ENCODE measurements around the gene AQP5.

The AQP5 gene

GRCh38 chr12:49959685-49960473 is 1.8 kb upstream of the AQP5 start:
- H3K27ac ChIP-seq, result peak overlapping the region; percentile 20
- TF ChIP-seq CTCF (conservative IDR thresholded peaks at IDR 0.05), result no peak
- no peak for TF ChIP-seq ZFX (IDR thresholded peaks at IDR 0.05)

- peak overlapping the region; percentile 14; the same call in 1 of the 2 replicates for H3K27ac ChIP-seq
- no peak for TF ChIP-seq ZFX (IDR thresholded peaks at IDR 0.05)
- no peak for TF ChIP-seq CTCF (conservative IDR thresholded peaks at IDR 0.05)
Measured at GRCh38 chr12:49960474-49961110, 1.1 kb upstream of the AQP5 start.

- TF ChIP-seq CTCF (conservative IDR thresholded peaks at IDR 0.05) (no peak), ZFX (IDR thresholded peaks at IDR 0.05) (no peak)
- peak overlapping the region; percentile 70 for H3K27ac ChIP-seq
Measured at GRCh38 chr12:49961993-49962764, 507 bp downstream of the AQP5 start.

- no peak for TF ChIP-seq CTCF (conservative IDR thresholded peaks at IDR 0.05)
- TF ChIP-seq ZFX (IDR thresholded peaks at IDR 0.05), result no peak
- H3K27ac ChIP-seq, result peak overlapping the region; percentile 70
Measured at GRCh38 chr12:49962861-49963765, 1.4 kb downstream of the AQP5 start.

GRCh38 chr12:49963976-49964815 is 2.5 kb downstream of the AQP5 start:
- H3K27ac ChIP-seq, result peak overlapping the region; percentile 70
- no peak for TF ChIP-seq CTCF (conservative IDR thresholded peaks at IDR 0.05)
- no peak for TF ChIP-seq ZFX (IDR thresholded peaks at IDR 0.05)

All from C4-2B (cell line).